K562 (cell line): ENCODE results near the gene GPR21. TPM values are rescaled to one million over a fixed set of nuclear protein-coding genes. Genes with fewer than 3 reads are reported as not detected.

Experiments used
- ARID2 ChIP-seq: fragments of 450-650 bp; IDR thresholded peaks from 2 replicates; pipeline ENCODE4 v1.6.1; 2017; ENCODE audit warnings: antibody characterized with exemption, mild to moderate bottlenecking
- E2F3 ChIP-seq: fragments of 250-450 bp; sonication (Bioruptor Pico); IDR thresholded peaks from 2 replicates; pipeline ENCODE4 v1.4.0; 2020; ENCODE audit warnings: mild to moderate bottlenecking
- FOXJ2 ChIP-seq: fragments of 200-800 bp; sonication (Bioruptor generic); IDR thresholded peaks from 2 replicates; pipeline ENCODE4 v1.6.1; 2016; ENCODE audit warnings: missing genetic modification characterization, missing compliant biosample characterization
- HDAC6 ChIP-seq: IDR thresholded peaks from 2 replicates; pipeline ENCODE4 v1.6.1; 2012; ENCODE audit warnings: low read depth, mild to moderate bottlenecking, control low read depth, inconsistent platforms, low read length, moderate library complexity
- HDGF ChIP-seq: fragments of 450-650 bp; IDR thresholded peaks from 2 replicates; pipeline ENCODE4 v1.6.1; 2016
- HLTF ChIP-seq: fragments of 450-650 bp; IDR thresholded peaks from 2 replicates; pipeline ENCODE4 v1.6.1; 2016
- JUN ChIP-seq, 2 experiments: sonication (generic) in 1 of 2; formaldehyde crosslinking in 1 of 2; IDR thresholded peaks; 2 replicates each; pipeline versions ENCODE4 v1.6.1 to v1.8.0; 2012 to 2022; ENCODE audit warnings: borderline replicate concordance in 2 of 2, mild to moderate bottlenecking in 2 of 2, improper control_type of control experiment in 1 of 2, low read depth in 1 of 2, low read length in 1 of 2, missing genetic modification reagents in 1 of 2
- JUND ChIP-seq, 2 experiments: IDR thresholded peaks; 2 replicates in 1 of 2; 3 replicates in 1 of 2; pipeline ENCODE4 v1.6.1; 2011; ENCODE audit warnings: borderline replicate concordance in 2 of 2, low read depth in 2 of 2, low read length in 2 of 2, improper control_type of control experiment in 1 of 2, missing biosample characterization in 1 of 2, missing genetic modification characterization in 1 of 2, missing genetic modification reagents in 1 of 2
- PTBP1 ChIP-seq: fragments of 200-400 bp; formaldehyde crosslinking; IDR thresholded peaks from 2 replicates; pipeline ENCODE4 v1.6.1; 2017; ENCODE audit warnings: low read depth, low read length
- SAFB2 ChIP-seq: fragments of 200-400 bp; formaldehyde crosslinking; IDR thresholded peaks from 2 replicates; pipeline ENCODE4 v1.6.1; 2018; ENCODE audit warnings: borderline replicate concordance, low read length, low read depth, moderate library complexity; ENCODE audit not compliant: severe bottlenecking
- SREBF2 ChIP-seq: sonication (generic); formaldehyde crosslinking; IDR thresholded peaks from 2 replicates; pipeline ENCODE4 v1.4.0; 2020; ENCODE audit warnings: mild to moderate bottlenecking, missing genetic modification reagents
- ZBTB1 ChIP-seq: sonication (generic); formaldehyde crosslinking; IDR thresholded peaks from 2 replicates; pipeline ENCODE4 v1.8.1; 2023; ENCODE audit warnings: missing genetic modification reagents, low read depth, mild to moderate bottlenecking, borderline replicate concordance
- ZNF274 ChIP-seq: IDR thresholded peaks from 2 replicates; pipeline ENCODE4 v1.6.1; 2011; ENCODE audit warnings: low read depth, mild to moderate bottlenecking, low read length, moderate library complexity, borderline replicate concordance
- ZNF282 ChIP-seq: sonication (generic); formaldehyde crosslinking; IDR thresholded peaks from 2 replicates; pipeline ENCODE4 v1.8.1; 2023; ENCODE audit warnings: missing genetic modification reagents
- ZNF717 ChIP-seq: fragments of 250-450 bp; sonication (Bioruptor Pico); IDR thresholded peaks from 2 replicates; pipeline ENCODE4 v1.5.0; 2021
- polyA plus RNA-seq, 8 experiments: library from polyadenylated mRNA; depleted of rRNA in 4 of 8; stranded (reverse) in 5 of 8; unstranded in 3 of 8; fragments of >200 nt; fragmentation: Nextera tagmentation in 2 of 8; fragmentation: Illumina TruSeq in 1 of 8; extraction: Ambion mirVana in 2 of 8; extraction: Trizol in 1 of 8; gene quantifications; 2 replicates each; pipeline versions ENCODE4 v1.2.1 to v1.2.3, GENCODE V29; 2011 to 2014; ENCODE audit warnings: inconsistent platforms in 1 of 8, missing spikeins in 1 of 8
- total RNA-seq, 7 experiments: library from RNA; depleted of rRNA in 6 of 7; stranded (reverse); fragments of >200 nt in 6 of 7; fragmentation: Illumina TruSeq in 2 of 7; extraction: Trizol in 2 of 7; gene quantifications; 2 replicates each; pipeline versions ENCODE4 v1.2.1 to v1.2.3, GENCODE V29; 2011 to 2021; ENCODE audit warnings: low replicate concordance in 1 of 7
- TF ChIP-seq, protein P1 (sequence below): fragments of 450-650 bp; formaldehyde crosslinking; IDR thresholded peaks from 2 replicates; pipeline ENCODE4 v1.4.0; 2022; ENCODE audit warnings: mild to moderate bottlenecking, moderate library complexity
- TF ChIP-seq, protein P2 (sequence below): IDR thresholded peaks from 2 replicates; pipeline ENCODE4 v1.6.1; 2014; ENCODE audit warnings: antibody characterized with exemption

GPR21 gene
- total and polyA plus RNA-seq, 9 of the 15 experiments (the other 6 are each of a cell fraction or from before 2014, with no cell fraction given), result 0.16 to 0.83 (median 0.36) TPM; not detected in 6

DNA sequence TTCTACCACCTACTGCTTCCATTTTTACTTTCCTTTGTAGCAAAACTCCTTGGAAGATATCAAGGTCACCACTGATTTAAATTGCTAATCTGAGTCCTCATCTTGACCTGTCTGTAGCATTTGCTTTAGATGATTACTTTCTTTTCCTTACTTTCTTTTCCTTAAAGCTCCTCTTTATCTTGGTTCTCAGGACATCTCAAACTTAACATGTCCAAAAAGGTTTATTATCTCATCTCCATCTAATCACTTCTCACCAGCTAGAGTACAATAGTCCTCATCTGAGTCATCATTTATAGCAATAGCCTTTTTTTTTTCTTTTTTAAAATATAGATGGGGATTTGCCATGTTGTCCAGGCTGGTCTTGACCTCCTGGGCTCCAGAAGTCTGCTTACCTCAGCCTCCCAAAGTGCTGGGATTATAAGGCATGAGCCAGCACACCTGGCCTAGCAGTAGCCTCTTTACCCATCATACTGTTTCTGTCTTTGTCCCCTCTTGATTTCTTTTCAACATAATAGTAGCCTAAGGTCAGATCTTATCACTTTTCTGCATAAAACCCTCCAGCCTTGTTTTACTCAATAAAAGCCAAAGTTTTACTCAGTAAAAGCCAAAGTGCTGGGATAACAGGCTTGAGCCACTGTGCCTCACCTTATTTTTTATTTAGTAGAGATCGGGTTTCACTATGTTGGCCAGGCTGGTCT is 32.9 kb upstream of the GPR21 start (continued):
- TF ChIP-seq JUN (IDR thresholded peaks at IDR 0.05; ENCODE audit: borderline replicate concordance, low read depth, low read length) (peak; percentile 40; the same call in 1 of the 2 replicates), JUN (CRISPR knock-in tag; IDR thresholded peaks at IDR 0.05; ENCODE audit: borderline replicate concordance) (no peak), ZNF274 (no peak), JUND (IDR thresholded peaks at IDR 0.05; ENCODE audit: borderline replicate concordance, low read depth, low read length) (peak; percentile 80), JUND (tag; IDR thresholded peaks at IDR 0.05; ENCODE audit: borderline replicate concordance, low read depth, low read length) (peak; percentile 69; the same call in 1 of the 3 replicates), HDAC6 (no peak), PTBP1 (no peak), FOXJ2 (tag) (no peak), HLTF (no peak), E2F3 (CRISPR knock-in tag) (no peak), ARID2 (no peak), HDGF (no peak), ZBTB1 (CRISPR knock-in tag) (no peak), ZNF717 (CRISPR knock-in tag) (no peak), SAFB2 (no peak), SREBF2 (CRISPR knock-in tag) (no peak), ZNF282 (no peak)
- TF ChIP-seq, protein P1, sequence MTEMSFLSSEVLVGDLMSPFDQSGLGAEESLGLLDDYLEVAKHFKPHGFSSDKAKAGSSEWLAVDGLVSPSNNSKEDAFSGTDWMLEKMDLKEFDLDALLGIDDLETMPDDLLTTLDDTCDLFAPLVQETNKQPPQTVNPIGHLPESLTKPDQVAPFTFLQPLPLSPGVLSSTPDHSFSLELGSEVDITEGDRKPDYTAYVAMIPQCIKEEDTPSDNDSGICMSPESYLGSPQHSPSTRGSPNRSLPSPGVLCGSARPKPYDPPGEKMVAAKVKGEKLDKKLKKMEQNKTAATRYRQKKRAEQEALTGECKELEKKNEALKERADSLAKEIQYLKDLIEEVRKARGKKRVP, result no peak
- TF ChIP-seq, protein P2, sequence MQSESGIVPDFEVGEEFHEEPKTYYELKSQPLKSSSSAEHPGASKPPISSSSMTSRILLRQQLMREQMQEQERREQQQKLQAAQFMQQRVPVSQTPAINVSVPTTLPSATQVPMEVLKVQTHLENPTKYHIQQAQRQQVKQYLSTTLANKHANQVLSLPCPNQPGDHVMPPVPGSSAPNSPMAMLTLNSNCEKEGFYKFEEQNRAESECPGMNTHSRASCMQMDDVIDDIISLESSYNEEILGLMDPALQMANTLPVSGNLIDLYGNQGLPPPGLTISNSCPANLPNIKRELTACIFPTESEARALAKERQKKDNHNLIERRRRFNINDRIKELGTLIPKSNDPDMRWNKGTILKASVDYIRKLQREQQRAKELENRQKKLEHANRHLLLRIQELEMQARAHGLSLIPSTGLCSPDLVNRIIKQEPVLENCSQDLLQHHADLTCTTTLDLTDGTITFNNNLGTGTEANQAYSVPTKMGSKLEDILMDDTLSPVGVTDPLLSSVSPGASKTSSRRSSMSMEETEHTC, result no peak
